PC-9 (cell line): ENCODE measurements around the gene FAM114A2. TPM values are rescaled to one million over a fixed set of nuclear protein-coding genes. Genes with fewer than 3 reads are reported as not detected.

ENCODE experiments used
- BruUV-seq: library from RNA; stranded (reverse); fragments of 400-500 nt; replicated peaks from 2 replicates; lab custom pipeline; 2021; lab: Mats Ljungman, UMichigan
- CTCF ChIA-PET: fragments of 300-600 bp; sonication (Branson Sonifier 250); formaldehyde crosslinking; loops from one replicate; lab custom pipeline; 2022; ENCODE audit warnings: antibody characterized with exemption; lab: Charles Lee
- POLR2A ChIA-PET: fragments of 300-600 bp; sonication (Branson Sonifier 250); formaldehyde crosslinking; loops from one replicate; lab custom pipeline; 2022; ENCODE audit warnings: antibody characterized with exemption; ENCODE audit not compliant: unreplicated experiment; lab: Charles Lee
- DNase-seq, 2 experiments: peaks; one replicate each; pipeline versions ENCODE4 v3.0.0 to v3.0.0-alpha.2; 2015 to 2022; ENCODE audit warnings: mixed read lengths in 1 of 2
- H2AFZ ChIP-seq: fragments of 200-600 bp; sonication (generic); 2 replicates; pipeline ENCODE4 v1.8.1; 2017; ENCODE audit warnings: antibody characterized with exemption
- H3F3A ChIP-seq: fragments of 200-600 bp; sonication (generic); 2 replicates; pipeline ENCODE4 v1.8.1; 2017; ENCODE audit warnings: antibody characterized with exemption, mild to moderate bottlenecking, low read depth; ENCODE audit not compliant: insufficient read depth
- H3K27ac ChIP-seq: fragments of 200-600 bp; sonication (generic); 2 replicates; pipeline ENCODE4 v1.6.1; 2016; ENCODE audit warnings: mixed run types
- H3K27me3 ChIP-seq: fragments of 200-600 bp; sonication (generic); 2 replicates; pipeline ENCODE4 v1.6.1; 2016; ENCODE audit warnings: low read depth, mixed run types; ENCODE audit not compliant: insufficient read depth
- H3K36me3 ChIP-seq: fragments of 200-600 bp; sonication (generic); 2 replicates; pipeline ENCODE4 v1.6.1; 2016; ENCODE audit warnings: low read depth, mixed run types
- H3K4me1 ChIP-seq: fragments of 200-600 bp; sonication (generic); replicated peaks from 2 replicates; pipeline ENCODE4 v1.6.1; 2016; ENCODE audit warnings: mixed run types; ENCODE audit not compliant: insufficient read depth
- H3K4me2 ChIP-seq: fragments of 200-600 bp; sonication (generic); 2 replicates; pipeline ENCODE4 v1.6.1; 2017; ENCODE audit warnings: mixed run types
- H3K4me3 ChIP-seq: fragments of 200-600 bp; sonication (generic); 2 replicates; pipeline ENCODE4 v1.6.1; 2016; ENCODE audit warnings: mixed run types
- H3K79me2 ChIP-seq: fragments of 200-600 bp; sonication (generic); 2 replicates; pipeline ENCODE4 v1.6.1; 2017; ENCODE audit warnings: low read depth, mixed run types
- H3K9me2 ChIP-seq: fragments of 200-600 bp; sonication (generic); 2 replicates; pipeline ENCODE4 v1.8.1; 2017; ENCODE audit warnings: mild to moderate bottlenecking; ENCODE audit not compliant: insufficient read depth
- H3K9me3 ChIP-seq: fragments of 200-600 bp; sonication (generic); 2 replicates; pipeline ENCODE4 v1.8.1; 2016; ENCODE audit warnings: low read depth; ENCODE audit not compliant: insufficient read depth
- H4K20me1 ChIP-seq: fragments of 200-600 bp; sonication (generic); 2 replicates; pipeline ENCODE4 v1.8.1; 2017; ENCODE audit not compliant: insufficient read depth
- CTCF ChIP-seq: fragments of 200-600 bp; sonication (generic); conservative IDR thresholded peaks from 2 replicates; pipeline ENCODE4 v1.6.1; 2017; ENCODE audit warnings: mixed run types, antibody characterized with exemption, mild to moderate bottlenecking, moderate library complexity
- EZH2 ChIP-seq: fragments of 200-600 bp; sonication (generic); IDR thresholded peaks from 2 replicates; pipeline ENCODE4 v1.8.0; 2017; ENCODE audit warnings: antibody characterized with exemption, low read depth
- intact Hi-C: fragments of 100-400 bp; cut with micrococcal nuclease; formaldehyde crosslinking; loops from one replicate; pipeline ENCODE4 v1.10.0; 2022; ENCODE audit not compliant: unreplicated experiment
- total RNA-seq: library from RNA; stranded (reverse); gene quantifications from 2 replicates; pipeline ENCODE4 v1.2.3, GENCODE V29; 2021

The FAM114A2 gene
- total RNA-seq, 1 experiment from 2014 or later: 18.9 TPM

GRCh38 chr5:154010660-154011059 lies 28.1 kb downstream of the FAM114A2 start:
- Histone ChIP-seq H3K4me2 (no peak overlapping the region), H4K20me1 (no peaks in the 10 kb centered on the region), H3K27me3 (no peaks in the 10 kb centered on the region), H3K27ac (no peak overlapping the region), H3K4me1 (no peaks in the 10 kb centered on the region), H2AFZ (no peak overlapping the region), H3K9me3 (no peaks in the 10 kb centered on the region; the same call in 1 of the 2 replicates), H3F3A (no peaks in the 10 kb centered on the region), H3K9me2 (0 out of 2 replicates have a peak, but pooled peaks cover 4% of the 10 kb centered on the region), H3K79me2 (no peaks in the 10 kb centered on the region), H3K36me3 (no peaks in the 10 kb centered on the region), H3K4me3 (no peak overlapping the region)
- TF ChIP-seq CTCF: no peak
- TF ChIP-seq EZH2: no peak
- BruUV-seq: no TSS peak
- CTCF ChIA-PET: no interaction called here
- POLR2A ChIA-PET: no interaction called here
- intact Hi-C loops: no loop called here
- no peak for DNase-seq

GRCh38 chr5:154005648-154006047 lies 33.1 kb downstream of the FAM114A2 start:
- Histone ChIP-seq H3K36me3 (no peaks in the 10 kb centered on the region), H4K20me1 (no peaks in the 10 kb centered on the region), H2AFZ (no peak overlapping the region), H3K79me2 (no peaks in the 10 kb centered on the region), H3K4me2 (no peak overlapping the region), H3K4me3 (no peak overlapping the region), H3K27ac (no peak overlapping the region), H3F3A (no peaks in the 10 kb centered on the region), H3K9me3 (no peaks in the 10 kb centered on the region; the same call in 1 of the 2 replicates), H3K9me2 (no peaks in the 10 kb centered on the region), H3K27me3 (no peaks in the 10 kb centered on the region), H3K4me1 (no peaks in the 10 kb centered on the region)
- TF ChIP-seq EZH2: no peak
- TF ChIP-seq CTCF: no peak
- ChIA-PET CTCF (no interaction called here), POLR2A (no interaction called here)
- intact Hi-C loops: no loop called here
- DNase-seq: no peak
- BruUV-seq: no TSS peak

- H3K9me2 ChIP-seq: no peaks in the 10 kb centered on the region
- H3K4me1 ChIP-seq: no peaks in the 10 kb centered on the region
- H3K79me2 ChIP-seq: no peaks in the 10 kb centered on the region
- BruUV-seq: no TSS peak
- H3K36me3 ChIP-seq: no peaks in the 10 kb centered on the region
- H3K27ac ChIP-seq: no peak overlapping the region
- H2AFZ ChIP-seq: no peak overlapping the region
- intact Hi-C loops: no loop called here
- H3F3A ChIP-seq: no peaks in the 10 kb centered on the region
- no peaks in the 10 kb centered on the region for H3K27me3 ChIP-seq
- no peak overlapping the region for H3K4me3 ChIP-seq
- ChIA-PET CTCF (no interaction called here), POLR2A (no interaction called here)
- no peaks in the 10 kb centered on the region for H4K20me1 ChIP-seq
- H3K9me3 ChIP-seq: no peaks in the 10 kb centered on the region
- no peak for DNase-seq
- TF ChIP-seq EZH2: no peak
- no peak for TF ChIP-seq CTCF
- H3K4me2 ChIP-seq: no peak overlapping the region
Measured at GRCh38 chr5:154002511-154003020, 36.1 kb downstream of the FAM114A2 start.
